ENCODE measurements around the gene AP1G2.

- TF ChIP-seq, protein P1, sequence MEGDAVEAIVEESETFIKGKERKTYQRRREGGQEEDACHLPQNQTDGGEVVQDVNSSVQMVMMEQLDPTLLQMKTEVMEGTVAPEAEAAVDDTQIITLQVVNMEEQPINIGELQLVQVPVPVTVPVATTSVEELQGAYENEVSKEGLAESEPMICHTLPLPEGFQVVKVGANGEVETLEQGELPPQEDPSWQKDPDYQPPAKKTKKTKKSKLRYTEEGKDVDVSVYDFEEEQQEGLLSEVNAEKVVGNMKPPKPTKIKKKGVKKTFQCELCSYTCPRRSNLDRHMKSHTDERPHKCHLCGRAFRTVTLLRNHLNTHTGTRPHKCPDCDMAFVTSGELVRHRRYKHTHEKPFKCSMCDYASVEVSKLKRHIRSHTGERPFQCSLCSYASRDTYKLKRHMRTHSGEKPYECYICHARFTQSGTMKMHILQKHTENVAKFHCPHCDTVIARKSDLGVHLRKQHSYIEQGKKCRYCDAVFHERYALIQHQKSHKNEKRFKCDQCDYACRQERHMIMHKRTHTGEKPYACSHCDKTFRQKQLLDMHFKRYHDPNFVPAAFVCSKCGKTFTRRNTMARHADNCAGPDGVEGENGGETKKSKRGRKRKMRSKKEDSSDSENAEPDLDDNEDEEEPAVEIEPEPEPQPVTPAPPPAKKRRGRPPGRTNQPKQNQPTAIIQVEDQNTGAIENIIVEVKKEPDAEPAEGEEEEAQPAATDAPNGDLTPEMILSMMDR (IDR thresholded peaks at IDR 0.05), result no peak
- TF ChIP-seq POLR2A (IDR thresholded peaks at IDR 0.05), result no peak
Observed at GRCh38 chr14:23525611-23526010, 42.0 kb downstream of the AP1G2 start.
